Transverse colon (tissue), 4 donors: ENCODE results near the gene TGFB2. TPM values are rescaled to one million over a fixed set of nuclear protein-coding genes. Genes with fewer than 3 reads are reported as not detected.

ENCODE experiments used
- DNase-seq: peaks from one replicate; pipeline ENCODE4 v3.0.0-alpha.2; 2019
- H3K27ac ChIP-seq, 4 donors: fragments of 200-600 bp; sonication (generic); 2 replicates each; pipeline ENCODE4 v1.5.1; 2016 to 2018; ENCODE audit warnings: inconsistent platforms in 4 of 4
- H3K27me3 ChIP-seq: fragments of 200-600 bp; sonication (generic); 2 replicates; pipeline ENCODE4 v1.5.1; 2017; ENCODE audit warnings: inconsistent platforms
- H3K36me3 ChIP-seq, 4 donors: fragments of 200-600 bp; sonication (generic); 2 replicates each; pipeline ENCODE4 v1.5.1; 2017 to 2019; ENCODE audit warnings: inconsistent platforms in 4 of 4
- H3K4me1 ChIP-seq, 4 donors: fragments of 200-600 bp; sonication (generic); 2 replicates each; pipeline ENCODE4 v1.5.1; 2017 to 2020; ENCODE audit warnings: inconsistent platforms in 4 of 4
- H3K4me3 ChIP-seq, 4 donors: fragments of 200-600 bp; sonication (generic); 1 replicate in 1 of 4; 2 replicates in 3 of 4; pipeline versions ENCODE4 v1.5.1 to v1.6.1; 2017 to 2019; ENCODE audit warnings: inconsistent platforms in 4 of 4
- H3K9me3 ChIP-seq, 2 donors: fragments of 200-600 bp; sonication (generic); 2 replicates each; pipeline ENCODE4 v1.5.1; 2017 to 2019; ENCODE audit warnings: inconsistent platforms in 2 of 2
- CTCF ChIP-seq, 5 experiments: fragments of 200-600 bp in 3 of 5; fragments of 450-650 bp in 2 of 5; sonication (generic) in 3 of 5; IDR thresholded peaks; 1 replicate in 2 of 5; 2 replicates in 3 of 5; pipeline ENCODE4 v1.5.1; 2016 to 2017; ENCODE audit warnings: antibody characterized with exemption in 5 of 5, inconsistent platforms in 3 of 5, mild to moderate bottlenecking in 2 of 5, moderate library complexity in 1 of 5
- EP300 ChIP-seq: sonication (generic); formaldehyde crosslinking; IDR thresholded peaks from one replicate; pipeline ENCODE4 v1.6.1; 2017; ENCODE audit warnings: antibody characterized with exemption, low read depth
- POLR2A ChIP-seq: fragments of 450-650 bp; IDR thresholded peaks from one replicate; pipeline ENCODE4 v1.6.1; 2016; ENCODE audit warnings: antibody characterized with exemption, mild to moderate bottlenecking, moderate library complexity
- POLR2AphosphoS5 ChIP-seq, 3 donors: sonication (generic); formaldehyde crosslinking; IDR thresholded peaks; one replicate each; pipeline ENCODE4 v1.6.1; 2016; ENCODE audit warnings: antibody characterized with exemption in 3 of 3
- WGBS, 2 donors: methylation state at CpG; one replicate each; pipeline ENCODE4 v1.1.5; 2018; ENCODE audit warnings: low coverage in 1 of 2; 5-methylcytosine and 5-hydroxymethylcytosine counted together
- in situ Hi-C, 4 donors: fragments of 200-750 bp; cut with MboI; loops; one replicate each; pipeline versions ENCODE4 v1.15.0 to v1.15.1; 2017; ENCODE audit warnings: low sequenced_read_pairs in 3 of 4, low pct_ligation_motif_present in 1 of 4, low pct_unique_long_range_greater_than_20kb in 1 of 4
- intact Hi-C: fragments of 100-400 bp; cut with DNase I; formaldehyde crosslinking; loops from one replicate; pipeline ENCODE4 v1.15.1; 2023; ENCODE audit warnings: low total_unique reads
- total RNA-seq, 4 donors: library from RNA; depleted of rRNA; stranded (reverse); fragments of >200 nt; gene quantifications; one replicate each; pipeline ENCODE4 v1.1.0, GENCODE V29; 2016

The TGFB2 gene
- total RNA-seq, 4 donors from 2014 or later, result 0.41 to 2.2 (median 1.1) TPM

- DNase-seq, result no peak
- Histone ChIP-seq H3K4me3 (no peak overlapping the region), H3K27ac (no peak overlapping the region), H3K27me3 (no peaks in the 10 kb centered on the region), H3K4me1 (peaks cover 0 to 9% (median 0%) of the 10 kb centered on the region in 4 donors), H3K9me3 (no peaks in the 10 kb centered on the region), H3K36me3 (no peaks in the 10 kb centered on the region)
- no peak for TF ChIP-seq CTCF (IDR thresholded peaks at IDR 0.05)
- no peak for TF ChIP-seq POLR2A
- TF ChIP-seq POLR2AphosphoS5 (IDR thresholded peaks at IDR 0.05), result no peak
- no peak for TF ChIP-seq EP300
- WGBS, 2 donors, result 65 to 78% methylated on average over 4 of the region's 4 CpGs
- intact Hi-C loops, result no loop called here
- in situ Hi-C loops, result no loop called here
These were observed 10.1 kb downstream of the TGFB2 start for GRCh38 chr1:218355278-218355677.

GRCh38 chr1:218357211-218357892, 12.2 kb downstream of the TGFB2 start:
- intact Hi-C loops, result no loop called here
- Histone ChIP-seq H3K36me3 (no peaks in the 10 kb centered on the region), H3K9me3 (no peaks in the 10 kb centered on the region), H3K4me3 (no peak overlapping the region), H3K27ac (no peak overlapping the region), H3K27me3 (no peaks in the 10 kb centered on the region), H3K4me1 (no peaks in the 10 kb centered on the region)
- in situ Hi-C loops, result no loop called here
- no peak for TF ChIP-seq EP300
- no peak for TF ChIP-seq POLR2A
- TF ChIP-seq CTCF (IDR thresholded peaks at IDR 0.05), result no peak
- TF ChIP-seq POLR2AphosphoS5 (IDR thresholded peaks at IDR 0.05), result no peak
- 79 to 89% methylated on average over 8 to 10 of the region's 10 CpGs for WGBS, 2 donors
- no peak for DNase-seq

- WGBS, 2 donors, result 62 to 64% methylated on average over 3 of the region's 3 CpGs
- Histone ChIP-seq H3K9me3 (no peaks in the 10 kb centered on the region), H3K27me3 (no peaks in the 10 kb centered on the region), H3K36me3 (no peaks in the 10 kb centered on the region), H3K27ac (no peak overlapping the region), H3K4me3 (no peak overlapping the region), H3K4me1 (no peaks in the 10 kb centered on the region)
- TF ChIP-seq POLR2A, result no peak
- TF ChIP-seq EP300, result no peak
- no peak for TF ChIP-seq CTCF (IDR thresholded peaks at IDR 0.05)
- no peak for TF ChIP-seq POLR2AphosphoS5 (IDR thresholded peaks at IDR 0.05)
- in situ Hi-C loops (no loop called here), intact Hi-C loops (no loop called here)
- no peak for DNase-seq
These were observed 12.7 kb downstream of the TGFB2 start for GRCh38 chr1:218357893-218358232.

GRCh38 chr1:218361298-218362065, 16.3 kb downstream of the TGFB2 start:
- in situ Hi-C loops (no loop called here), intact Hi-C loops (no loop called here)
- peaks cover 0 to 3% (median 0%) of the 10 kb centered on the region in 4 donors for H3K4me1 ChIP-seq
- H3K9me3 ChIP-seq, result no peaks in the 10 kb centered on the region
- no peaks in the 10 kb centered on the region for H3K36me3 ChIP-seq
- no peak for DNase-seq
- H3K4me3 ChIP-seq, result no peak overlapping the region
- TF ChIP-seq CTCF (IDR thresholded peaks at IDR 0.05), result peak in 2 of 5 experiments; percentile 7 to 13
- no peak for TF ChIP-seq POLR2AphosphoS5 (IDR thresholded peaks at IDR 0.05)
- 66 to 75% methylated on average over 4 to 7 of the region's 7 CpGs for WGBS, 2 donors
- H3K27me3 ChIP-seq, result no peaks in the 10 kb centered on the region
- no peak overlapping the region for H3K27ac ChIP-seq
